Hepatocyte (in vitro differentiated cells): ENCODE measurements around the gene TMEM150A.

Experiments used
- EZH2phosphoT487 ChIP-seq: fragments of 200-600 bp; sonication (generic); IDR thresholded peaks from one replicate; pipeline ENCODE4 v1.6.1; 2018; ENCODE audit warnings: antibody characterized with exemption, mild to moderate bottlenecking, low read depth, moderate library complexity; ENCODE audit not compliant: unreplicated experiment, severe bottlenecking
- TF ChIP-seq, protein P1 (sequence below): fragments of 200-600 bp; sonication (generic); IDR thresholded peaks from 2 replicates; pipeline ENCODE4 v1.5.1; 2016; ENCODE audit warnings: antibody characterized with exemption, mild to moderate bottlenecking; ENCODE audit not compliant: poor library complexity

DNA sequence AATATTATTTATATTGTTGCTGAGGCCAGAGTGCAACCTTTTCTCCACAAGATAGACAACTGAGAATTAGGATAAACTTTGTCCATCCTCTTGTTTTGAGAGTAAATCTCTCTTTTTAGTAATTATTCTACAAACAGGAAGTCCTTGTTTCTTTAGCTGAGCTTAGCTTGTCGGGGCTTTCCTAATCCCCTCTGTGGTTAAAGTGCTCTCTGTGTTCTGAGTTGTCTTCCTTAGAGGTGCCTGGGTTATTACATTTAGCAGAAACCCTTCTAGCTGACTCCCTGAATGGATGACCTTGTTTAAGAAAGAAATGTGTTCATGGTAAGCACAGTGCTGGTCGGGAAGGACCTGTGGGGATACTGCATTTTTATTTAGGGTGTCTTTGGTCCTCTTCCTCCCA, 26.2 kb upstream of the TMEM150A start:
- TF ChIP-seq, protein P1, sequence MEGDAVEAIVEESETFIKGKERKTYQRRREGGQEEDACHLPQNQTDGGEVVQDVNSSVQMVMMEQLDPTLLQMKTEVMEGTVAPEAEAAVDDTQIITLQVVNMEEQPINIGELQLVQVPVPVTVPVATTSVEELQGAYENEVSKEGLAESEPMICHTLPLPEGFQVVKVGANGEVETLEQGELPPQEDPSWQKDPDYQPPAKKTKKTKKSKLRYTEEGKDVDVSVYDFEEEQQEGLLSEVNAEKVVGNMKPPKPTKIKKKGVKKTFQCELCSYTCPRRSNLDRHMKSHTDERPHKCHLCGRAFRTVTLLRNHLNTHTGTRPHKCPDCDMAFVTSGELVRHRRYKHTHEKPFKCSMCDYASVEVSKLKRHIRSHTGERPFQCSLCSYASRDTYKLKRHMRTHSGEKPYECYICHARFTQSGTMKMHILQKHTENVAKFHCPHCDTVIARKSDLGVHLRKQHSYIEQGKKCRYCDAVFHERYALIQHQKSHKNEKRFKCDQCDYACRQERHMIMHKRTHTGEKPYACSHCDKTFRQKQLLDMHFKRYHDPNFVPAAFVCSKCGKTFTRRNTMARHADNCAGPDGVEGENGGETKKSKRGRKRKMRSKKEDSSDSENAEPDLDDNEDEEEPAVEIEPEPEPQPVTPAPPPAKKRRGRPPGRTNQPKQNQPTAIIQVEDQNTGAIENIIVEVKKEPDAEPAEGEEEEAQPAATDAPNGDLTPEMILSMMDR, result no peak
- no peak for TF ChIP-seq EZH2phosphoT487
